Measurements from ENCODE around the gene SERTAD4. TPM values are rescaled to one million over a fixed set of nuclear protein-coding genes. Genes with fewer than 3 reads are reported as not detected.

SERTAD4 gene
- total and polyA plus RNA-seq, 2 of the 8 experiments (the other 6 are each of a cell fraction or from before 2014, with no cell fraction given) = 0.54 to 3.2 TPM

DNA sequence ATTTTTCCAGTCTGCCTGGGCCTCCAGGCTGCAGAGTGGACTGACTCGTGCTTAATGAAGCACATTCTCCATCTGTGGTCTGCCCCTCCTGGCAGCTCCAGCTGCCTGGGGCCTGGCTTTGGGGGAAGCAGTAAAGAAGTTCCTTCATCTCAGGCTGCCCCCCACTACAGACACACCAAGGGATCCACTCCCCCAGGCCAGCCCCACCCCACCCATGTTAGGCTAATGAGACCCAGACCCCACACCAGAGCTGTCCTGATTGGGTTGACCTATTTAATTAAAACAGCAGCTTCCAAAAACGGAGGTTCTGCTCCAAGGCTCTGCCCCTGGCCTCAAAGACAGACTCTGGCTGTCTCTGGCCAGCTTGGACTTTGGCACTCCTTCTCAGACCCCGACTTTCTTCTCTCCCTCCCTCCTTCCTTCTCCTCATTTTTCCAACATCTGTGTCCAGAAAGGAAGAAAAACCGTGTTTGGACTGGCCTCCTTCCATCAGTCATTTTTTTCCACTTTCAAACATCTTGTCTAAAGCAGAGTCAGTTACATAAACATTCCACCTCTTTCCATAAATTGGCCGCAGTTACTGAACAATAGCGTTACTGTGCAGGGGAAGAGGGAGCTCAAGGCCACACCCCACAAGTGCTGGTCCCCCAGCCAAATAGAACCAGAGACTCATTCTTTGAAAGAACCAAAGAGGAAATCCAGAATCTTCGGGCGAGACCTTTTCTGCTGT is 29.7 kb downstream of the SERTAD4 start:
- no peaks in the 10 kb centered on the region for H3K36me3 ChIP-seq (ENCODE audit: control insufficient read depth in 2 of 4, insufficient read depth in 4 of 4, low read length in 3 of 4)
- FAIRE-seq = no peak
- DNase-seq (ENCODE audit: low read depth in 1 of 2, low spot score in 2 of 2) = no peak
- no peak overlapping the region for H3K18ac ChIP-seq (ENCODE audit: extremely low read depth, low read length)
- no peak overlapping the region for H2BK20ac ChIP-seq (ENCODE audit: low read length)
- no peak overlapping the region; the same call in 1 of the 2 replicates for H2BK15ac ChIP-seq (ENCODE audit: low read length)
- no peak overlapping the region for H2AFZ ChIP-seq (ENCODE audit: low read length)
- 86% methylated on average over 8 of the region's 8 CpGs; no CpG with 5 or more reads in 1 of the 2 experiments for WGBS, 2 experiments (ENCODE audit: extremely low coverage in 1 of 2, insufficient coverage in 1 of 2, insufficient read length in 1 of 2, insufficient replicate concordance in 2 of 2, low coverage in 1 of 2, low lambda C conversion rate in 2 of 2, missing lambda C conversion rate in 1 of 2)
- H3K14ac ChIP-seq (ENCODE audit: insufficient read length) = no peak overlapping the region
- H2AK5ac ChIP-seq (ENCODE audit: low read depth, low read length) = no peak overlapping the region
- H3K56ac ChIP-seq (replicated peaks; ENCODE audit: insufficient read length, low read depth, low read length) = no peak overlapping the region
- H3K27ac ChIP-seq (ENCODE audit: low read depth, low read length) = no peak overlapping the region
- ChIA-PET CTCF (ENCODE audit: partially characterized antibody) (interaction anchor here (1.0 to 2.2 kb wide), 5 partner anchors 22 to 139 kb away, joined by 3 to 7 read pairs (median 3); no protein-coding TSS in a partner anchor), POLR2A (ENCODE audit: partially characterized antibody) (interaction anchor here (3.8 kb wide), 1 partner anchor 10 kb away, joined by 24 read pairs; no protein-coding TSS in a partner anchor)
- no peak overlapping the region for H3K23ac ChIP-seq (ENCODE audit: insufficient read length)
- no peak overlapping the region for H3K4me3 ChIP-seq (ENCODE audit: extremely low read depth in 1 of 4, insufficient read depth in 2 of 4, low read depth in 3 of 4, low read length in 4 of 4)
- no peak overlapping the region for H4K8ac ChIP-seq (ENCODE audit: extremely low read depth, insufficient read depth, low read length)
- H2BK12ac ChIP-seq (ENCODE audit: low read depth, low read length) = 0 out of 2 replicates have a peak overlapping the region, but pooled peaks have one; percentile 97
- no peaks in the 10 kb centered on the region for H3K79me1 ChIP-seq (ENCODE audit: low read depth, low read length)
- no peaks in the 10 kb centered on the region for H4K20me1 ChIP-seq (replicated peaks in 1 of 2; ENCODE audit: control insufficient read depth in 1 of 2, insufficient read depth in 2 of 2, low read length in 2 of 2)
- no peak overlapping the region for H2BK120ac ChIP-seq (replicated peaks; ENCODE audit: low read depth, low read length)
- H3K27me3 ChIP-seq (replicated peaks in 1 of 4; ENCODE audit: control insufficient read depth in 3 of 4, extremely low read depth in 1 of 4, insufficient read depth in 3 of 4, low read length in 3 of 4) = no peaks in the 10 kb centered on the region
- no peak overlapping the region for H4K91ac ChIP-seq (replicated peaks; ENCODE audit: insufficient read length, low read length)
- H3K23me2 ChIP-seq (ENCODE audit: low read depth, low read length) = no peaks in the 10 kb centered on the region; the same call in 1 of the 2 replicates
- H3K9ac ChIP-seq (replicated peaks in 1 of 4; ENCODE audit: extremely low read depth in 1 of 4, low read depth in 3 of 4, low read length in 3 of 4) = no peak overlapping the region
- H4K5ac ChIP-seq (ENCODE audit: insufficient read length, low read depth, low read length) = no peak overlapping the region
- no peak overlapping the region for H3K4me2 ChIP-seq (ENCODE audit: insufficient read depth in 1 of 2, low read depth in 2 of 2, low read length in 2 of 2)
- no peaks in the 10 kb centered on the region for H3K79me2 ChIP-seq (ENCODE audit: control insufficient read depth in 1 of 2, insufficient read depth in 2 of 2, low read length in 2 of 2)
- no peak overlapping the region for H3K4ac ChIP-seq (replicated peaks; ENCODE audit: insufficient read length, low read depth, low read length)
- no peaks in the 10 kb centered on the region for H3K9me3 ChIP-seq (ENCODE audit: insufficient read depth in 2 of 2, low read depth in 1 of 2, low read length in 1 of 2)
- no peak overlapping the region for H2BK5ac ChIP-seq (ENCODE audit: low read depth, low read length)
- peaks cover 0 to 13% (median 2%) of the 10 kb centered on the region in 4 experiments; a peak in 2 of 7 replicates for H3K4me1 ChIP-seq (replicated peaks in 1 of 4; ENCODE audit: control insufficient read depth in 3 of 4, insufficient read depth in 4 of 4, low read length in 3 of 4)
- TF ChIP-seq, protein P1, sequence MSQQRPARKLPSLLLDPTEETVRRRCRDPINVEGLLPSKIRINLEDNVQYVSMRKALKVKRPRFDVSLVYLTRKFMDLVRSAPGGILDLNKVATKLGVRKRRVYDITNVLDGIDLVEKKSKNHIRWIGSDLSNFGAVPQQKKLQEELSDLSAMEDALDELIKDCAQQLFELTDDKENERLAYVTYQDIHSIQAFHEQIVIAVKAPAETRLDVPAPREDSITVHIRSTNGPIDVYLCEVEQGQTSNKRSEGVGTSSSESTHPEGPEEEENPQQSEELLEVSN (IDR thresholded peaks at IDR 0.05) = no peak
- TF ChIP-seq GTF2F1 (IDR thresholded peaks at IDR 0.05; ENCODE audit: borderline replicate concordance, low read depth, low read length) (no peak), JUND (IDR thresholded peaks at IDR 0.05; ENCODE audit: low read length) (no peak), NANOG (IDR thresholded peaks at IDR 0.05; ENCODE audit: insufficient read depth, low read depth, low read length, poor library complexity, severe bottlenecking) (no peak), BRCA1 (IDR thresholded peaks at IDR 0.05; ENCODE audit: low read depth, low read length) (no peak), RAD21 (IDR thresholded peaks at IDR 0.05 in 1 of 2, conservative IDR thresholded peaks at IDR 0.05 in 1 of 2; ENCODE audit: low read depth in 2 of 2, low read length in 2 of 2) (no peak), SIN3A (conservative IDR thresholded peaks at IDR 0.05 in 1 of 2, IDR thresholded peaks at IDR 0.05 in 1 of 2; ENCODE audit: low read depth in 1 of 2, low read length in 2 of 2) (no peak), GABPA (IDR thresholded peaks at IDR 0.05; ENCODE audit: borderline replicate concordance, insufficient read depth, low read length) (no peak), RFX5 (IDR thresholded peaks at IDR 0.05; ENCODE audit: borderline replicate concordance, low read depth, low read length) (no peak)
- TF ChIP-seq, protein P2, sequence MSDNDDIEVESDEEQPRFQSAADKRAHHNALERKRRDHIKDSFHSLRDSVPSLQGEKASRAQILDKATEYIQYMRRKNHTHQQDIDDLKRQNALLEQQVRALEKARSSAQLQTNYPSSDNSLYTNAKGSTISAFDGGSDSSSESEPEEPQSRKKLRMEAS (IDR thresholded peaks at IDR 0.05) = no peak

Data from H1 (cell line).